Cardiac muscle cell (in vitro differentiated cells and primary cell): ENCODE results near the gene SLC16A9. TPM values are rescaled to one million over a fixed set of nuclear protein-coding genes. Genes with fewer than 3 reads are reported as not detected.
A peak's percentile ranks its signal among the peaks of the same experiment; 100 is the strongest.

Experiments
- DNase-seq, 2 donors: peaks; one replicate each; pipeline versions ENCODE4 v3.0.0 to v3.0.0-alpha.2; 2010 to 2017; ENCODE audit warnings: low read depth in 1 of 2, low spot score in 1 of 2
- H3K27ac ChIP-seq: fragments of 200-600 bp; sonication (generic); 2 replicates; pipeline ENCODE4 v1.5.1; 2016
- H3K27me3 ChIP-seq: fragments of 200-600 bp; sonication (generic); 2 replicates; pipeline ENCODE4 v1.6.0; 2016; ENCODE audit warnings: control low read depth
- H3K36me3 ChIP-seq: fragments of 200-600 bp; sonication (generic); 2 replicates; pipeline ENCODE4 v1.5.1; 2016; ENCODE audit warnings: control low read depth
- H3K4me1 ChIP-seq: fragments of 200-600 bp; sonication (generic); 2 replicates; pipeline ENCODE4 v1.8.1; 2017; ENCODE audit warnings: low read depth, mild to moderate bottlenecking, mixed run types
- H3K4me3 ChIP-seq: fragments of 200-600 bp; sonication (generic); 2 replicates; pipeline ENCODE4 v1.5.1; 2016; ENCODE audit warnings: mild to moderate bottlenecking
- H3K9me3 ChIP-seq: fragments of 200-600 bp; sonication (generic); 2 replicates; pipeline ENCODE4 v1.5.1; 2017; ENCODE audit warnings: low read depth, mild to moderate bottlenecking, control low read depth
- polyA plus RNA-seq: library from polyadenylated mRNA; unstranded; fragments of >200 nt; fragmentation: Nextera tagmentation; extraction: Ambion mirVana; gene quantifications from 2 replicates; pipeline ENCODE4 v1.2.1, GENCODE V29; 2016
- total RNA-seq: library from RNA; depleted of rRNA; stranded (reverse); fragments of >200 nt; gene quantifications from 2 replicates; pipeline ENCODE4 v1.2.3, GENCODE V29; 2016
- TF ChIP-seq, protein P1 (sequence below): IDR thresholded peaks from 2 replicates; pipeline ENCODE4 v1.5.1; 2012; ENCODE audit warnings: low read depth, mild to moderate bottlenecking, low read length

SLC16A9 gene
- total and polyA plus RNA-seq, 2 experiments from 2014 or later = 3.0 to 3.5 TPM

DNA sequence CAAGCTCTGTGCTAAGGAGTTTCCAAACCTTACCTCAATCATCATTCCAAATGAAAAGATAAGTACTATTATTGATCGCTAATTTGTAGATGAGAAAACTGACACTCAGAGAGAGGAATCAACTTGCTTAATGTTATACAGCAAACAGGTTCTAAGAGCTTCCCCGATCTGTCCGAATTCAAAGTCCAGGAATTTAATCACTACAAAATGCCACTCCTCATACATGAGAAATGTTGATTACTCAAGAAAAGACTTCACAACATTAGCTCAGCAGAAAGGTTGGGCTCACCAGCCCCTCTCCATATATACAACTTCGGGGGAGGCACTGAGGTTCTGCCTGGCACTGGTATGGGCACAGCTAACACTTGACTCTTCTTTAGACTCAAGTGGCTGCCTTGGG is 80.7 kb downstream of the SLC16A9 start:
- no peak overlapping the region for H3K4me3 ChIP-seq
- TF ChIP-seq, protein P1, sequence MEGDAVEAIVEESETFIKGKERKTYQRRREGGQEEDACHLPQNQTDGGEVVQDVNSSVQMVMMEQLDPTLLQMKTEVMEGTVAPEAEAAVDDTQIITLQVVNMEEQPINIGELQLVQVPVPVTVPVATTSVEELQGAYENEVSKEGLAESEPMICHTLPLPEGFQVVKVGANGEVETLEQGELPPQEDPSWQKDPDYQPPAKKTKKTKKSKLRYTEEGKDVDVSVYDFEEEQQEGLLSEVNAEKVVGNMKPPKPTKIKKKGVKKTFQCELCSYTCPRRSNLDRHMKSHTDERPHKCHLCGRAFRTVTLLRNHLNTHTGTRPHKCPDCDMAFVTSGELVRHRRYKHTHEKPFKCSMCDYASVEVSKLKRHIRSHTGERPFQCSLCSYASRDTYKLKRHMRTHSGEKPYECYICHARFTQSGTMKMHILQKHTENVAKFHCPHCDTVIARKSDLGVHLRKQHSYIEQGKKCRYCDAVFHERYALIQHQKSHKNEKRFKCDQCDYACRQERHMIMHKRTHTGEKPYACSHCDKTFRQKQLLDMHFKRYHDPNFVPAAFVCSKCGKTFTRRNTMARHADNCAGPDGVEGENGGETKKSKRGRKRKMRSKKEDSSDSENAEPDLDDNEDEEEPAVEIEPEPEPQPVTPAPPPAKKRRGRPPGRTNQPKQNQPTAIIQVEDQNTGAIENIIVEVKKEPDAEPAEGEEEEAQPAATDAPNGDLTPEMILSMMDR = no peak
- no peak overlapping the region for H3K27ac ChIP-seq
- H3K9me3 ChIP-seq = no peaks in the 10 kb centered on the region
- H3K36me3 ChIP-seq = no peaks in the 10 kb centered on the region
- no peaks in the 10 kb centered on the region for H3K4me1 ChIP-seq
- DNase-seq = no peak
- H3K27me3 ChIP-seq = no peaks in the 10 kb centered on the region

DNA sequence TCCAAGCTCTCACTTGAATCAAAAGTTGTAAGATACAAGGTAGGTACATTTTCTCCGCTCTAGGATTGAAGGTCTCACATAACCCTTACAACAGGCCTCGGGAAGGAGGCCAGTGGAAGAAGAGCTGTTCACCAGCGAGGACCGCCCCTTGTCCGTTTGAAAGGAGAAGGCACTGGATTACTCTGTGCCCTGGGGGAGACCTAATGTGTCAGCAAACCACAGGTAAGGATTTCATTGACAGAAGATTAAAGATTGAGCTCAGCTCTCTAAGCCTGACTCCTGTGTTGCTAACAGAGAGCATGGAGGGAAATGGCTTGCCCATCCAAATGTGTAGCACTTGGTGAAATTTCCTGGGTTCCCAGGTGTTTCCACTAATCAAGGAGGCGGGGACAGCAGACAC is 81.2 kb downstream of the SLC16A9 start:
- no peaks in the 10 kb centered on the region for H3K27me3 ChIP-seq
- no peak for DNase-seq
- H3K4me1 ChIP-seq = no peaks in the 10 kb centered on the region
- no peak overlapping the region for H3K27ac ChIP-seq
- TF ChIP-seq, protein P1 = no peak
- H3K9me3 ChIP-seq = no peaks in the 10 kb centered on the region
- no peaks in the 10 kb centered on the region for H3K36me3 ChIP-seq
- no peak overlapping the region for H3K4me3 ChIP-seq

DNA sequence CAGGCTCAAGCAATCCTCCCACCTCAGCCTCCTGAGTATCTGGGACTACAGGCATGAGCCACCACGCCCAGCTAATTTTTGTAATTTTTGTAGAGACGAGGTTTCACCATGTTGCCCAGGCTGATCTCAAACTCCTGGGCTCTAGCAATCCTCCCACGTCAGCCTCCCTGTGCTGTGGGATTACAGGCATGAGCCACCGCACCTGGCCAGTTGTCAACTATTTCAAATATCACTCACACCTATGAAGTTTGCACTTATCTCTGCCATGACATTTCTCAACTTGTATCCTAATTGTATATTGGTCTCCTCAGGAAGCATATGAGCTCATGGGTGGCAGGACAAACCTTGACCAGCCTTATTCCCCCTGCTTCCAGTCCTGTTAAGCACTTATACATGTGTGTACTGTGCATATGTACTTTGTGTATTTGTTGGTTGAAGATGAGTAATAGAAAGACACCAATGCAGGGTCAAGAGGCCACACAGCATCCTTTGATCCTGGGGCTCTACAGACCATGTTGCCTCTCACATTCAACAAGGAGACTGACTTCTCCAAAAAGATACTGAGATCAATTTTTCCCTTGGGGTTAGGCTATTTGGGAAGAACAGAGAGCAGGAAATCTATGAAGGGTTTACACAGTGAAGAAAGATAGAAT is 82.2 kb downstream of the SLC16A9 start:
- Histone ChIP-seq H3K27ac (no peak overlapping the region), H3K4me1 (no peaks in the 10 kb centered on the region), H3K27me3 (no peaks in the 10 kb centered on the region), H3K36me3 (no peaks in the 10 kb centered on the region), H3K4me3 (no peak overlapping the region), H3K9me3 (no peaks in the 10 kb centered on the region)
- TF ChIP-seq, protein P1 = no peak
- no peak for DNase-seq

DNA sequence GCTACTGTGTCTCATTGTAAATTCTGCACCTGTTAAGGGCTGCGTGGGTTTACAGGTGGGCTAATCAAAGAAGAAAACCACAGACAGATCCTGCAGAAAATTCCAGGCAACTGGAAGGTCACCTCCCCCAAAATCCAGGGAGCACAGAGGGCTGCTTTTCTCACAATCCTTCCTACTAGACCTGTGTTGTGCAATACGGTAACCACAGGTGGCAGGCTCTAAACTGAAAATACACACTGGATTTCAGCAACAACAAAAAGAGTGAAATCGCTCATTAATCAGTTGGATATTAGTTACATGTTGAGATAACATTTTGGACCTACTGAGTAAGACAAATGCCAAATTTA is 83.2 kb downstream of the SLC16A9 start:
- TF ChIP-seq, protein P1 = no peak
- H3K4me3 ChIP-seq = no peak overlapping the region
- no peaks in the 10 kb centered on the region for H3K4me1 ChIP-seq
- no peaks in the 10 kb centered on the region for H3K9me3 ChIP-seq
- no peaks in the 10 kb centered on the region for H3K36me3 ChIP-seq
- no peaks in the 10 kb centered on the region for H3K27me3 ChIP-seq
- DNase-seq = no peak
- H3K27ac ChIP-seq = no peak overlapping the region

DNA sequence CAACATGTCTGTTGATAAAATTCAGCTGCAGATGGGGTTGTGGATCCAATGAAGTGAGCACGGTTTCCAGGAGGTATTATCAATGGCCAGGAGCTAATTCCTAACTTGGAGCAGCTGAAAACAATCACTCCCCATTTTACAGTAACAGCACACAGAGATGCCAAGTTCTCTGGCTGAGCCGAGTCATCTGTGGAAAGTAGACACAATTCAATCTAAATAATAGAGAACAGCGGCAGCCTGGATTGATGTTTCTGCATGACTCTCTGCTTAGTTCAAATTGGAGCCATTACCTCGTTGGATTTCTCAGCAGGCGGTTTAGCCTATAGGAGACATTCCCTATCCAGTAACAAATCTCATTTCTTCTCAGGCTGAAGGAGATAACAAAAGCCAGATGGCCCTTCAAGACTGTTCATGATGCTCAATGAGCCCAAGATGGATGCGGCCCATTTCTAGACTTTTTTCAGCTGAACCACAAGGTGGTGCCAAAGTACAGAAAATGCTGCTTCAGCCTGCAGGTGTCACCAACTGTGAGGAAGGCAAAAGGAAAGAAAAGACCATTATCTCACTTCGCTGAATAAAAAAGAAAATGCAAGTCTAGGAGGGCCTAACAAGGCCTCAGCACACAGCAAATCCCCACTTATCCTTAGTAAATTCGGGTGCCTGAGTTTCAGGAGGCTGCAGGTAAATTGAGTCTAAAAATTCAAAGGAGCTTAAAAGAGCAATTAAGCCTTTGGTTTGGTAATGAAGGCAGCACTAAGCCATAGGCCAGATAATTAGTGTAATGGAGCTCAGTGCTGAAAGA is 83.7 kb downstream of the SLC16A9 start:
- Histone ChIP-seq H3K9me3 (no peaks in the 10 kb centered on the region), H3K27me3 (no peaks in the 10 kb centered on the region), H3K4me1 (no peaks in the 10 kb centered on the region), H3K36me3 (no peaks in the 10 kb centered on the region), H3K27ac (no peak overlapping the region), H3K4me3 (no peak overlapping the region)
- TF ChIP-seq, protein P1 = peak; percentile 73
- peak; percentile 75 to 87 for DNase-seq
